Lung (tissue), 12 donors: ENCODE results near the gene TM6SF1. TPM values are rescaled to one million over a fixed set of nuclear protein-coding genes. Genes with fewer than 3 reads are reported as not detected.

Source experiments
- ATAC-seq: fragments of 200-7000 bp; cut with Tn5 transposase; one replicate; pipeline ENCODE4 v1.9.1; 2020; ENCODE audit warnings: moderate number of reproducible peaks; ENCODE audit not compliant: insufficient read depth, low FRiP score
- DNase-seq, 3 donors: peaks; one replicate each; pipeline ENCODE4 v3.0.0-alpha.2; 2013 to 2017
- H3K27ac ChIP-seq, 2 donors: one replicate each; pipeline ENCODE4 v1.5.1; 2013; ENCODE audit warnings: mild to moderate bottlenecking in 2 of 2, moderate library complexity in 2 of 2, control low read depth in 1 of 2, inconsistent platforms in 1 of 2, low read depth in 1 of 2, low read length in 1 of 2
- H3K27me3 ChIP-seq, 3 donors: one replicate each; pipeline ENCODE4 v1.5.1; 2013; ENCODE audit warnings: low read length in 2 of 3; ENCODE audit not compliant: control insufficient read depth in 3 of 3, insufficient read depth in 3 of 3
- H3K36me3 ChIP-seq, 4 donors: one replicate each; pipeline ENCODE4 v1.5.1; 2013; ENCODE audit warnings: low read length in 4 of 4, mild to moderate bottlenecking in 1 of 4, moderate library complexity in 1 of 4; ENCODE audit not compliant: control insufficient read depth in 4 of 4, insufficient read depth in 4 of 4
- H3K4me1 ChIP-seq, 5 donors: one replicate each; pipeline ENCODE4 v1.5.1; 2013; ENCODE audit warnings: low read length in 5 of 5, mild to moderate bottlenecking in 2 of 5, moderate library complexity in 1 of 5; ENCODE audit not compliant: control insufficient read depth in 5 of 5, insufficient read depth in 5 of 5
- H3K4me3 ChIP-seq: one replicate; pipeline ENCODE4 v1.5.1; 2013; ENCODE audit warnings: mild to moderate bottlenecking, control low read depth, moderate library complexity
- H3K9ac ChIP-seq, 2 donors: one replicate each; pipeline ENCODE4 v1.5.1; 2013; ENCODE audit warnings: low read length in 2 of 2, control low read depth in 1 of 2; ENCODE audit not compliant: insufficient read depth in 1 of 2
- H3K9me3 ChIP-seq, 4 donors: one replicate each; pipeline ENCODE4 v1.5.1; 2013; ENCODE audit warnings: low read length in 3 of 4, mild to moderate bottlenecking in 1 of 4, moderate library complexity in 1 of 4; ENCODE audit not compliant: control insufficient read depth in 4 of 4, insufficient read depth in 3 of 4
- WGBS, 2 donors: extraction: QIAGEN DNeasy Blood & Tissue Kit; methylation state at CpG; one replicate each; pipeline ENCODE4 v1.1.7; 2013; 5-methylcytosine and 5-hydroxymethylcytosine counted together
- polyA plus RNA-seq, 2 donors: library from polyadenylated mRNA; stranded (reverse); fragments of 200-250 nt; gene quantifications; one replicate each; pipeline ENCODE4 v1.2.1, GENCODE V29; 2013
- total RNA-seq, 2 donors: library from RNA; depleted of rRNA in 1 of 2; stranded (reverse); fragments of >200 nt in 1 of 2; gene quantifications; one replicate each; pipeline ENCODE4 v1.2.1, GENCODE V29; 2014 to 2021
- TF ChIP-seq, protein P1 (sequence below): IDR thresholded peaks from 2 replicates; pipeline ENCODE4 v1.5.1; 2012; ENCODE audit warnings: mild to moderate bottlenecking; ENCODE audit errors: control extremely low read depth, extremely low read depth
- donor health status: control.
- donor health status: control.
- donor health status: Bipolar disorder and iron deficiency.
- donor health status: healthy.
- donor health status: DM: yes; HTN: yes; CAD: no.

The TM6SF1 gene
- total and polyA plus RNA-seq, 4 donors: 4.3 to 15.8 (median 13.7) TPM

DNA sequence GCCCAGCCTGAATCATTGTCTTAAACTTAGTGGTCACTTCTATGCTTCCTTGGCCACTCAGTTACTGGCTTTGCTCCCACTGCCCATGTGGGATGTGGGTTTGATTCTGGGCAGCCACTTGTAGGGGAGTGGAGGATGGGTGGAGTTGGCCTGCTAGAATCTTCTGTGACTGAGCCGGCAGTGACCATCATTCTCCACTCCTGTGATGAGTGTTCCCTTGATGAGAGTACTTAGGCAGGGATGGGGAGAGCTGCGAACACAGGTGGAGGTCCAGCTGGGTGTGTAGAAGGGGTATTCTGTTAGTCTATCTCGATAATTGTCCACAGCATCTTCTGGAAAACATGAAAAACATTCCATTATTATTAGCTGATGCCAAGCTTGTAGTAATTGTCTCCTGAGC is 8.0 kb downstream of the TM6SF1 start:
- Histone ChIP-seq H3K9me3 (no peaks in the 10 kb centered on the region), H3K4me3 (no peak overlapping the region), H3K27me3 (no peaks in the 10 kb centered on the region), H3K36me3 (peaks cover 0 to 12% (median 0%) of the 10 kb centered on the region in 4 donors), H3K27ac (no peak overlapping the region), H3K4me1 (peaks cover 0 to 15% (median 0%) of the 10 kb centered on the region in 5 donors), H3K9ac (no peak overlapping the region)
- ATAC-seq (no peak), DNase-seq (no peak)
- TF ChIP-seq, protein P1, sequence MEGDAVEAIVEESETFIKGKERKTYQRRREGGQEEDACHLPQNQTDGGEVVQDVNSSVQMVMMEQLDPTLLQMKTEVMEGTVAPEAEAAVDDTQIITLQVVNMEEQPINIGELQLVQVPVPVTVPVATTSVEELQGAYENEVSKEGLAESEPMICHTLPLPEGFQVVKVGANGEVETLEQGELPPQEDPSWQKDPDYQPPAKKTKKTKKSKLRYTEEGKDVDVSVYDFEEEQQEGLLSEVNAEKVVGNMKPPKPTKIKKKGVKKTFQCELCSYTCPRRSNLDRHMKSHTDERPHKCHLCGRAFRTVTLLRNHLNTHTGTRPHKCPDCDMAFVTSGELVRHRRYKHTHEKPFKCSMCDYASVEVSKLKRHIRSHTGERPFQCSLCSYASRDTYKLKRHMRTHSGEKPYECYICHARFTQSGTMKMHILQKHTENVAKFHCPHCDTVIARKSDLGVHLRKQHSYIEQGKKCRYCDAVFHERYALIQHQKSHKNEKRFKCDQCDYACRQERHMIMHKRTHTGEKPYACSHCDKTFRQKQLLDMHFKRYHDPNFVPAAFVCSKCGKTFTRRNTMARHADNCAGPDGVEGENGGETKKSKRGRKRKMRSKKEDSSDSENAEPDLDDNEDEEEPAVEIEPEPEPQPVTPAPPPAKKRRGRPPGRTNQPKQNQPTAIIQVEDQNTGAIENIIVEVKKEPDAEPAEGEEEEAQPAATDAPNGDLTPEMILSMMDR: no peak
- 93 to 99% methylated on average over 3 of the region's 3 CpGs for WGBS, 2 donors

DNA sequence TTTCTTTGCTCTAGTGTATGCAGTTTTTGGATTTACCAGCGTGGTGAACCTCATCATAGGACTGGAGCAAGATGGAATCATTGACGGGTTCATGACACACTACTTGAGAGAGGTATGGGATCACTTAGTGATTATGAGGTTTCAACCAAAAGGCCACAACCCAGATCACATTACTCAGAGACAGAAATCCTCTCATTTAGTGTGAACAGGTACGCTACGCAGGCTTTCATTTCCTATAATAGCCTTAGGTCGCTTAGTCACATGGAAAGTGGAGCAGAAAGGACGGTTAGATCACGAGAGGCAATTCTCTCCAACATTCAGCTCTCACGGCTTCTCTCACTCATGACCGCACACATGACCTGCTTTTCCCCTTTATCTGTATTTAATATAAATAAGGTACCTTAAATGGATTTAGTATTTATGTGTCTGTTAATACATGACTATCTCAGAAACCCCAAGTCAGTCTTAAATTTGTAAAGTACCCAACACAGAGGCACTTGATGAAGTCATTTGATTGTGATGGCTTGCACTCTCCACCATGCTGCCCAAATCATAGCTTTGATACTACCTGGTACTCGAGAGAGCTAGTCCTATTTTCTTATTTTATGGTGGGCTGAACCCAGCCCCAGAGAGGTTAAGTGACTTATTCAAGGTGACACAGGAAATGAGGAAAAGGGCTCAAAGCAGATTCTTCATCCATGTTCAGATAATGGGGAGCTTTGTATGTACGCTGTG is 8.6 kb downstream of the TM6SF1 start:
- WGBS, 2 donors: 93 to 97% methylated on average over 11 of the region's 11 CpGs
- no peak overlapping the region for H3K9ac ChIP-seq
- no peak for DNase-seq

DNA sequence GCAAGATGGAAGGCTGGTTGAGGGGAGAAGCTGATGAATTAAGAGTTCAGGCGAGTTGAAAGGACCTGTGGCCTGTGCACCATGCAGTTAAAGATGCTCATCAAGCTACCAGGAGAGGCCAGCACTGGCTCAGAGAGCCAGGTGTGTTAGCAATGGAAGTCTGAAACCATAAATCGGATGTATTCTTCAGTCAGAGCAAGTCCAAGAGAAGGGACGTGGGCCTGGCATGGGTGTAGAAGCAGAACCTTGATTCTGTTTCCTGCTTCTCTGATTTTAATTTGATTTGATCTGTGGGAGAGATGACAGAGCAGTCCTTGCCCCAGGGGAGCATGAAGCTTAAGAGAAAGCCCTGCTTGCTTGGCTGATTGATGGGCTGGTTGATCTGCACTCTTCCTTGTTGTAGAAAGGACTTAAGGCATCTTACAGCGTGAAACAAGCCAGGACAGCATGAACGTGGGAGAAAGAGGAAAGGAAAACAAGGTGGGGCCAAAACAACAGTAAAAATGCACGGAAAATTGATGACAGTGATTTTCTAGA is 10.9 kb downstream of the TM6SF1 start:
- Histone ChIP-seq H3K9ac (no peak overlapping the region), H3K4me3 (no peak overlapping the region), H3K27me3 (no peaks in the 10 kb centered on the region), H3K9me3 (no peaks in the 10 kb centered on the region), H3K27ac (no peak overlapping the region), H3K36me3 (peaks cover 0 to 12% (median 0%) of the 10 kb centered on the region in 4 donors), H3K4me1 (peaks cover 0 to 7% (median 0%) of the 10 kb centered on the region in 5 donors)
- TF ChIP-seq, protein P1: no peak
- 83 to 87% methylated on average over 6 of the region's 6 CpGs for whole genome bisulfite sequencing, 2 donors
- ATAC-seq: no peak
- DNase-seq: no peak

More for the DNA sequence above, 8.6 kb downstream of the TM6SF1 start:
- Histone ChIP-seq H3K36me3 (peaks cover 0 to 12% (median 0%) of the 10 kb centered on the region in 4 donors), H3K9me3 (no peaks in the 10 kb centered on the region), H3K27ac (no peak overlapping the region), H3K27me3 (no peaks in the 10 kb centered on the region), H3K4me3 (no peak overlapping the region), H3K4me1 (peaks cover 0 to 15% (median 0%) of the 10 kb centered on the region in 5 donors)
- ATAC-seq: no peak
- TF ChIP-seq, protein P1: no peak
